Ecto neural progenitor cell (in vitro differentiated cells): ENCODE data around the gene ARNT2.

ENCODE experiments used
- DNase-seq: peaks from one replicate; pipeline ENCODE4 v3.0.0-alpha.2; 2018; ENCODE audit warnings: low spot score

ARNT2 gene

DNA sequence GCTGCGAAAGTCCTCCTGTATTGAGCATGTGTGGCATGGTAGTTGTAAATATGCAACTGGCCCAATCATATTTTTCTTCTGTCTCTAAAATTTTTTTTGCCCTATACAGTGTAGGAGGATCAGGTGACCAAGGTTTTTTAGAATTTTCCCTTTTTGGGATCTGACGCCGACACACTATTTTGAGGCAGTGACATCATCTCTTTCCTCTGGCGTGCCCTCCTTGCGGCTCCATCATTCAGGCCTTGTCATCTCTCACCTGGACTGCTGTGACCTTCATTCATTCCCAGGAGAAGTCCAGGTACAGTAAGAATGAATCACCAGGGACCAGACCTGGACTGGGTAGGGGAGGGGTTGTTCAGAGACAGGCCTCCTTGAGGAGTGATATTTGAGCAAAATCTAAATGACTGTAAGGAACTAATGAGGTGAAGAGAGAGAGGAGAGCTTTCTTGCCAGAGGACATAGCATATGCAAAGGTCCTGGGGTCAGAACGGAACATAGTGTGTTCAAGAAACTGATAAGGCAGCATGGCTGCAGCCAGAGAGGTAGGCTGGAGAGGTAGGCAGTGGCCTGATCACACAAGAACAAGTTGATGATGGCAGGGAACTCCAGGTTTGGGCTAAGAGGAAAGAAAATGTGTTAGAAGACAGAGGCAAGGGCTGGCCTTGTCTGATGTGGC is 38.7 kb downstream of the ARNT2 start:
- DNase-seq, result no peak

DNA sequence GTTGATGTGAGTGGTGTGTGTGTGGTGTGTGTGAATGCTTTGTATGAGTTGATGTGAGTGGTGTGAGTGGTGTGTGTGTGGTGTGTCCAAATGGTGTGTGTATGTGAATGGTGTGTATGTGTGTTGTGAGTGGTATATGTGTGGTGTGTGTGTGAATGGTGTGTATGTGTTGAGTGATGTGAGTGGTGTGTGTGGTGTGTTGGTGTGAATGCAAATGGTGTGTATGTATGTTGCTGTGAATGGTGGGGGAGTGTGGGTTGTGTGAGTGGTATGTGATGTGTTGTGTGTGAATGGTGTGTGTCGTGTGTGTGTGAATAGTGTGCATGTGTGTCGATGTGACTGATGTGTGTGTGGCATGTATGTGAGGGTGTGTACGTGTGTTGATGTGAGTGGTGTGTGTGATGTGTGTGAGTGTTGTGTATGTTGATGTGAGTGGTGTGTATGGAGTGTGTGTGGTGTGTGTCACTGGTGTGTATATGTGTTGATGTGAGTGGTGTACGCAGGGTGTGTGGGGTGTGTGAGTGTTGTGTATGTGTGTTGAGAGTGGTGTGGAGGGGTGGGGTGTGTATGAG is 40.6 kb downstream of the ARNT2 start:
- no peak for DNase-seq

DNA sequence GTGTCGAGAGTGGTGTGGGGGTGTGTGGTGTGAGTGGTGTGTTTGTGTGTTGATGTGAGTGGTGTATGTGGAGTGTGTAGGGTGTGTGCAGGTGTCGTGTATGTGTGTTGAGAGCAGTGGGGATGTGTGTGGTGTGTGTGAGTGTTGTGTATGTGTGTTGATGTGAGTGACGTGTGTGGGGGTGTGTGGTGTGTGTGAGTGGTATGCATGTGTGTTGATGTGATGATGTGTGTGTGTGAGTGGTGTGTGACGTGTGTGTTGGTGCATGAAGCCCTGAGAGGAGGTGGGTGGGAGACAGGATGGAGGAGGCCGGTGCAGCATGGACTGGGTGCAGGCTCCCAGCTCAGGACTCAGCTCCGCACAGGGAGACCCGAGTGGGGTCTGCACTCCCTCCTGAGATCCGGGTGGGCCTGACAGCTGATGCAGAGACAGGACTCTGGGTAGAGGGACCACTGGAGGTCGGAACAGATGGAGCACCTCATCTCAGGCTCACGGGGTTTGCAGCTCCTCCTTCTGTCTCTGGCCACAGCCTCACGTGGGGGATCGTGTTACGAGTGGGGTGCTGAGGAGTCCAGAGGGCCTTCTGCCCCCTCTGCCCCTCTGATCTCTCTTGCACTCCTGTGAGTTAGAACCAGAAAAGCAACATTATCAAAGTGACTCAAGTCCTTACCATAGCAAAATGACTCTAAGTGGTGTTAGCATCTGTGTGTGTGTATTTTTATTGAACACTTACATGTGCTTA is 41.3 kb downstream of the ARNT2 start:
- DNase-seq, result no peak

DNA sequence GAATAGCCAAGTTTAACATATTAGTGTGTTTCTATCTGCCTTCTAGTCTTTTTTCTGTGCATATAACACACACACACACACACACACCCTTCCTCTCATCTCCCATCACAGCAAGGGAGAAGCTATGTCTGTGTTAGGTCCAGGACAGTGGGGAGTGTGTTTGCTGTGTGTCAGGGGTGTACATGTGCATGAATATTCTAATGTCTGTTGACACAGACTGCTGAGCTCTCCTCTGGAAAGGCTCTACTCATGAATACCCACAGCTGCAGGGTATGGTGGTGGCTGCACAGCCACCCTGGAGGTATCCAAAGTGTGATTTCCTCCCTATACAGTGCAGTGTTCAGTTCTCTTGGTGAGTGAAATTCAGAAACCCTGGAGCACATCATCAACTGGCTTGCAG is 42.9 kb downstream of the ARNT2 start:
- no peak for DNase-seq

DNA sequence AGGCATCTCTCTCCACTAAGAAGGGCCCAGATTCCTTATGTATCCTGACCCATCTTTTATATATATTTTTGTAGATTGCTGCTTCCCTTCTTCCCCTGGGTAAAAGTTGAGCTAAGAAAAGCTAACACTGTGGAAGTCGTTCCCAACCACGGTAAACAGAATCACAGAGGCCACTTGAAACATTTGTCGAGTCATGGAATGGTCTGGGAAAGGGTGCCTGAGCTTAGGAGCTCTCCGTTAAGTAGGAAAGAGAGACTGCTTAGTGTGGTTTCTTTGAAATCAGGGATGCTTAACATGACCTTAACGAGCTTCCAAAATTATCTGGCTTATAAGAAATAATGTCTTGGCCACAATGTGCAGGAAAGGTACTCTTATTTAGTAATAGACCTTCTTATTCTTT is 45.6 kb downstream of the ARNT2 start:
- no peak for DNase-seq

DNA sequence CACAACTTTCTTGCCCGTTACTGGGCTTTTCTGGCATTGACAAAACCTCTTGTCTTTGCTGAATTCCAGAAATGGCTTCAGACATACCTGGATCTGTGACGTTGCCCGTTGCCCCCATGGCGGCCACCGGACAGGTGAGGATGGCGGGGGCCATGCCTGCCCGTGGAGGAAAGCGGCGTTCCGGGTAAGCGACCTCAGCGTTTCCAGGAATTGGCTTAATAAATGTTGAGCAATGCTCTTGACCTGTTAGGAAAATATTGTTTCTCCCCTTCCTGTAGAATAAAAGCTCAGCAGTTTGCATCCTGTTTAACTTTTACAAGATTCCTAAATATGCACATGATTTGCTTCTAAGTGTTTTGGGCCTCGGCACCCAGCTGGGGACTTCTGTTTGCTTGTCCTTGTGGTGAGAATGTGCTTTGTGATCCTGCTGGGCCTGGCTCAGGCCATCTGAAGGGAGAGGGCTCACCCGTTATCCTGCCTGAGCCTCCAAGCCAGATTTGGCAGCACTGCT is 46.7 kb downstream of the ARNT2 start:
- DNase-seq, result no peak

DNA sequence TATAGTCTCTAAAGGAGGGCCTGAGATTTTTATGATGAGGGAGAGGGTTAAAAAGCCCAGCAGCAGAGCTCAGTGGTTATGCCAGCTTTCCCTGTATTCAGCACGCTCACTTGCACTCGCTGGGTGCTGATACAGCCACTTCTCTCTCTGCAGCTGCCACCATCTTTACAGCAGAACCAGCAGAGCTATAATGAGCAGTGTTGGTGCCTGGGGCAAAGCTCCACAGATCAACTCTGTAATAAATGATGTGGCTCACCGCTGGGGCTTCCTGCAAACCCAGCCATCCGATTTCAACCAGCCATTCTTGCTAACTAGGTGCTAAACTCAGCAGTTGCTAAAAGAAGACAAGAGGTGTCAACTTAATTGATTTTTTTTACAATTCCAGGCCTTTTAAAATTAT is 48.0 kb downstream of the ARNT2 start:
- no peak for DNase-seq

DNA sequence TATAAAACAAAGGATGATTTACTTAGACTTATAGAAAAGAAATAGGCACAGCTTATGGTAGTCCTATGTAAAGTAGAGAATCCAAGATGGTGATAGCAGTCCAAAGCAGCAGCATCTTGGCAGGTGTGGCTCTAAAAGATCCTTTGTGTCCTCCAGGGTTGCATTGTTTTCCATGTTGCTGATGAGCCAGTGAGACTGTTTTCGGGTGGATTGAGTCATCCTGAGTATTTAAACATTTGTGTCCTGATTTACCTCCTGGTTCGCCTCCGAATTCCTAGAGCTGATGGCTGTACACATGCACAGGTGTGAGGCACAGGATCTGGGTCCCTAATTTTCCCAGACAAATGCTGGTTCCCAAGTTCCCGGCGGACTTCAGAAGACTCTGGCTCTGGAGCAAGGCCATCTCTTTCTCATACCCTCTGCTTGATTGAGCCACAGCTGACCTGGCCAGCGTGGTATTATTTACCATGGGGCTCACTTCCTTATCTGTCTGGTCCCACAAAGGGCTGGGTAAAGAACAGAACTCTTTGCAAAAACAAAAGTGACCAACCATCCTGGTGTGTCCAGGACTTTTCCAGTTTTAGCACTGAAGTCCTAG is 51.0 kb downstream of the ARNT2 start:
- DNase-seq, result no peak

DNA sequence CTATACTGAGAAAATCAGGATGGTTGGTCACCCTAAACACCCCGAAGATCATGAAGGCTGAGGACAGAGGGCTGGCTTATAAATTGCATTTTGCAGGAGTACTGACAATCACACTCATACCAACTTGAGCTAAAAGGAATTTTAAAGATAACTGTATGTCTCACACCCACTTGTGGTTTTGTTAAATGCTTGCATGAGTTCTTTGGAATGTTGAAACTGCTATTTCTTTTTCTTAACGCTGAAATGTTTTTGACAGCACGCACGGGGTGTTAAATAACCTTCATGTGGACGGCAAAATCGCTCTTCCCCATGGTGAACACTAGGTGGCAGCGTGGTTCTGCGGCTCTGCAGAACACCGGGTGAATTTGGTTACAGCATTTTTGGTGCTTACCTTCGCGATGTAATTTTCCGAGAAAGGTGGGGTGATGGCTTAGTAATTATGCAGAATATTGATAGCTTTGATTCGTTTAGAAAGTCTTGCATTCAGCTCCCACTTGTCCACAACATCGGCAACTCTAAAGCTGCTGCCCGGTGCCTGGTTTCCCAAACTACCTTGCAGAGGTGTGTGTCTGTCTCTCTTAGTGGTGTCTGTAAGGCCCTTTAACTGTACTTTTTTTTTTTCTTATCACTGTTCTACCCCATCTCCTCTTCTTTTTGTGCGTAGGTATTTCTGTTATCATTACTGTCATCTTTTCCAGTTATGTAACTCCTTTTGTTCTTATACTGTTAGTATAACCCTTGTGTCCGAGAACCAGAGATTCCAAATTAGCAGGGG is 51.7 kb downstream of the ARNT2 start:
- DNase-seq, result peak; percentile 60

DNA sequence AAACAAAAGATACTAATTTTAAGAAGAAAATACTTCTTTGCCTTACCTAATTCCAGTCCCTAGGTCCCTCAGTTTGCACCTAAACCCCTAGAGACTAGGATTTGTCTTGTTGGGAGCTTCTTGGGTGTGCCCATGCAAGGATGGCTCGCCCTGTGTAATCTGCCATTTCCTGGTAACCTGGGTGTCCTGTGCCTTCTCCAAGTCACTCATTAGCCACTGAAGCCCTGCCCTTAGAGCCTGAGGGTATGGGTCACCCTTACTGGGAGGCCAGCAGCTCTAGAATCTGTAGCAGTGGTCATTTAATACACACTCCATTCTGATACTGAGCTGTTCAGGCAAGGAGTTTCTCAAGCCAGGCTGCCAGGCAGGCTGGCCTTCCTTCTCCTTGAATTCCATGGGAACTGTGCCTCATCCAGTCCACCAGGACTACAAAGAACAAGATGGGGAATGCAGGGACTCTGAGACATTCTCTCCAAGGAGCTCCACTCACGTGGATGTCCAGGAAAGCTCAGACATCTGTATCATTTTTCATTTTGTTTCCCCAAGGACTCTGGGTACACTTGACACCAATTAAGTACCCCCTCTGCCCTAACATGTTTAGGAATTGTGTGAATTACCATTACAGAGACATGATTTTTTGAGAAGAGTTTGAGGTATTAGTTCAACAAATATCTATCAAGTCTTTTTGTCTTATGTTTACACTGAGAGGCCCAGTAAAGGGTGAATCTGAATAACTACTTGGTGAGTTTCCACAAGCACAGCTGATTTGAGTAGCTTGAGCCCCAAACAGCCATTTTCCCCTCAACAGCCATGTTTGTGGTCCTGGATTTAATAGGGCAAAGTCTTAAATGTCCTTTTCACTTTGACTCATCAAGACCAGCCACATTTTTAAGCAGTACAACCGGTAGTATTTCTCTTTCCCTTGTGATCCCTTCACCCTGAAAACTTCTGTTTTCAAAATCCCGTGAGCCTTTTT is 52.6 kb downstream of the ARNT2 start:
- DNase-seq, result no peak

DNA sequence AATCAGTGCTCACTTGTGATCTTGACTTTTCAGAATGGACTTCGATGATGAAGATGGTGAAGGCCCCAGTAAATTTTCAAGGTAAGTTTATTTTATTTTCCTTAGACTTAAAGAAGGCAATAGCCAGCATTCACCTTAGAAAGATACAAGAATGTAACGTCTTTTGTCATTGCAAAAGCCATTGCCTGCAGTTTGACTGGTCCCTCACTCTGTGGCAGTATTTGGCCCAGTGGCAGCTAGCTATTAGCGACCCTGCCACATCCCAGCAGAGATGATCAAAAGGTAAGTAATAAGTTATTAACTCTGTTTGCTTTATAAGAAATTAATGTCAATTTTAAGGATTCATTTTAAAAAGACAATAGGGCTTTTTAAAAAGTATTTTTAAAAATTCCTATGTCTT is 53.7 kb downstream of the ARNT2 start:
- DNase-seq, result no peak

DNA sequence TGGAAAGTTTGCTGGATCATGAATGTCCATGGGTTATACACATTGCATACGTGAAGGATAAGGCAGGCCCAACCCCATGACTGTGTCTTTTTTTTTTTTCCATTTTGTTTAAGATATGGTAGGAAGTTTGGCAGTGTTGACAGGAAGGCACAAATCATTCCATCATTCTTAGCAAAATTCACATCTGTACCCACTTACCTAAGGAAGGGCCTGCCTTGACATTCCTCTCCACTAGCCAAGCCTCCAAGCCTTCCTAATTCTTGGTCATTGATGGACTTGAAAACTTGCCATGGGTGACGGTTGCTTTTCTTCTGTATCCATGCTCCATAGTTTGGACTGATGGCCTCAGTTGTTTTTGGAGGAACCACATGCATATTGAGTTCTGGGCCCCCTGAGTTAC is 54.4 kb downstream of the ARNT2 start:
- DNase-seq, result no peak

DNA sequence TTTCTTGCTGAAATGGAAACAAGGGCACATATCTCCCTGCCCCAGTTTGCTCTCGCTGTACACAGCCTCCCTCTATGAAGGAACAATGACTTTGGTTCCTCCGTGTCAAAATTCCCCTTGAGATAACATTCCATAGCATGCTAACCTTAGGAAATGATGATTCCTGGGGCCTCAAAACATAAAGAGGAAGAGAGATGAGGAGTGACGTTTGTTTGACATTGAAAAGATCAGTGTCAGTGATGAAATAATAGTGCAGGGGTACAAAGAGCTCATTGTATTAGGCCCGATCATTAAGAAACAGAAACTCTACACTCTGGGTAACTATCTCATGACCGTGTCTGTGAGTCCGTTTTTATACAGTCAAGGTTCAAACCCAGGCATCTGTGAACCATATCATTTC is 55.2 kb downstream of the ARNT2 start:
- no peak for DNase-seq

DNA sequence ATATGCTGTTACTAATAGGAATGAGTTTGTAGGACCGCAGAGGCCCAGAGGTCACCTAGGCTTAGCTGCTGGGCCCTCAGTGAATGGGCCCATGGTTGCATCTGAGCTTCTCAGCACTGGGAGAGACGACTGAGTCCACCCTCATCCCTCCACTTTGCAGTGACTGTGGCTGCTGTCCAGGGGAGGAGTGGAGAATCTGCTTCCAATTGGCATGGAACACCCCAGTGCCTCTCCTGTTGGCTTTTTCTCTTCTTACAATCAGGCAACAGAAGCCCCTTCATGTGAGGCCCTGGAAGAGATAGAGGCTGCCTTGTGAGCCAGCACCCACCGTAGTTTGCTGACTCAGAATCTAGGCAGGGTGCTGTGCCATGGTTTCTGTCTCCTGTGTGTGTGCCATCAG is 55.6 kb downstream of the ARNT2 start:
- no peak for DNase-seq

DNA sequence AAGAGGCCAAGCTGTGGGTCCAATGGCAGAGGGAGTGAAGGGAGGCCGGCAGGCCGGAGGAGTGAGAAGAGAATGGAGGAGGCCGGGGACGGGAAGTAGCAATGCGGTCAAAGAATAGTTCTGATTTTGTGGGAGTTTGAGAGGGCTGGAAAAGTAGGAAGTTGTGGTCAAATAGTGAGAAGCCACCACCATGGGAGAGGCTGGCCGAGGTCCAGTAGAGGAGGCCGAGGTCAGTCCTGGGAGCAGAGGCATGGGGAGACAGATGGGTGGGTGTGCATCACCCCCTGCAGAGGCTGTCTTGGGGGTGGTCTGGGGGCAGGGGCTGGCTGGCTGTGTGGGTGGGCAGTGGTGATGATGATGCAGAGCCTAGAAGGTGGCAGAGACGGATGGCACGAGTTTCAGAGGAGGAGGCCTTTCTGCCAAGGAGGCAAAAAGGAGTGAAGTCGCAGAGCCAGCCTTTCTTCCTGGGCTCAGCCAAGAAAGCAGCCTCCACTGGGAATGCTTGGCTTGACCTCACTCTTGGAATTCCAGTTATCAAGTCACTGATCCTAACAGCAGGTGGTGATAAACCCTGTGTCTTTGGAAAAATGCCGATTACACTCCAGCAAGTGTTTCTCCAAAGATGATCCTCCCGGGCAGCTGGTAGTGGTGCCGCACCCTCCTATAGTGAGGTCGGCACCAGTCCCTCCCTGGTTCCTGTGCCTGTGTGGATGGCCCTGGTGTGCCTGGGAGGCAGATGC is 57.3 kb downstream of the ARNT2 start:
- no peak for DNase-seq

DNA sequence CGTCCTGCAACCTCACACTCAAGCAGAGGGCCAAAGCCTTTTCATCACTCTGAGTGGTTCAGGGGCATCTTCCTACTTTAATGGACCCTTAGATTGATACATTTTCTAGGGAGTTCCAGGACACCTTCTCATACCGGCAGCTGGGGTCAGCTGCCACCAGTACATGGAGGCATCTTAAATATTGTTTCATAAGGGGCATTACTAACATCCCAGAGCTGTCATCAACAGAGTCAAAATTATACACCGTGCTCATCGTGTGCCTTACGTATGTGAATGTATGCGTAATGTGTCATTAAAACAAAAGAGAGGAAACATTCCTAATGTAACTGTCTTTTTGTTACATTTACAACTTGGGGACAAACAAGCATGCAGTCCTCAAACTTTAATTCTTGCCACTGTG is 57.9 kb downstream of the ARNT2 start:
- DNase-seq, result no peak

DNA sequence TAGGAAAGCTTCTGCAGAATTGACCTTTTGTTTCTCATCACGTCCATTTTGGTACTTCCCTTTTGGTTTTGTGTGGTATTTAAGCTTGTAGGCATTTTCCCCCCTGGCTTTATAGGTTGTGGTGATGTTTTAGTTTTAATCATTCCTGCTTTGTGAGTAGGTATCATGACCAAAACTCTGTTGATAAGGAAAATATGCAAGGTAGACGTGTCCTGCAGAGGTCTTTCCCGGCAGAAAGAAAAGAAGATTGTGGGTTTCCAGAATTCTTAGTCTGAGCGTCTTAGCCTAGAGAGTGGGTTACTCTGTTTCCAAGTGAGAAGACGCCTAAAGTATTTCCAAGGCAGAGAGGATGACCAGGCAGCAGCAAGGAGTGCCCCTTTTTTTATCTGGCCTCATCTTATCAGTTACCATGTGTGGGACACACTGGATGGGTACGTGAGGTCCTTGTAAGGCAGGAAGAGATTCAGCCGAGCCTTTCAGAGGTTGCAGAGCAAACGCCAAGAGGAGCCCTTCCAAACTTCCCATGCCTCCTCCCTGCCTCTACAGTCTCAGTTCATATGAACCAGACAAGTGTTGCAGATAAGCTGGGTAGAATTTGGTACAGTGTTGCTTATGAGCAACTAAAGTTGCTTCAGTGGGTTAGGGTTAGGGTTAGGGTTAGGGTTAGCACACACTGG is 58.8 kb downstream of the ARNT2 start:
- no peak for DNase-seq

DNA sequence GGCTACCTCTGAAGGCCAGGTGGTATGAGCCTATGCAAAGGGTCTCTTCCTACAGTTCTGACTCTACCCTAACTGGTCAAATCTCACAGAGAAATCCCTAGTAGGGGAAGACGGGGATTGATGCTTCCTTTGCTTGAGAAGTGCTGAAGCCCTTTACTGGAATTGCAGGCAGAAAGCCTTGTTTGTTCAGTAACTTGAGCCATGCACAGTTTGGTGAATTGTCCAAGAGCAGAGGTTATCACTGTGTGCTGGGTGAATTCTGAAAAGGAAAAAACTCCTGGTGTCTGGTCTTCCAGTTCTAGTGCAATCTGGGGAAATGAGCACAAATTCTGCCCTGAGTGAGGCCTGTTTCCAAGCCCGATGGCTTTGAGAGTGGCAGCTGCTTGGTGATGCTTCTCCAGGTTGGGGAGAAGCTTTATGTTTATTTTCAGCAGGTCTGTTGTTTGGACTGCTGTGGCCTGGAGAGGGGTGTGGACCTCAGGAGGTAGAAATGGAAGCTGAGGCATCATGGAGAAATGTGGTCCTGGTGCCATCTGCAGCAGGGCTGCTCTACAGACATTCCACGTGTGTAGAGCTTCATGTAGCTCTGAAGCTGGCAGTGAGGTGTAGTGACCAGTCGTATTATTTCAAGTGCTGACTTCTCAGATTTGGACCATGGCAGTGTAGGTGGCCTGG is 60.9 kb downstream of the ARNT2 start:
- DNase-seq, result no peak

DNA sequence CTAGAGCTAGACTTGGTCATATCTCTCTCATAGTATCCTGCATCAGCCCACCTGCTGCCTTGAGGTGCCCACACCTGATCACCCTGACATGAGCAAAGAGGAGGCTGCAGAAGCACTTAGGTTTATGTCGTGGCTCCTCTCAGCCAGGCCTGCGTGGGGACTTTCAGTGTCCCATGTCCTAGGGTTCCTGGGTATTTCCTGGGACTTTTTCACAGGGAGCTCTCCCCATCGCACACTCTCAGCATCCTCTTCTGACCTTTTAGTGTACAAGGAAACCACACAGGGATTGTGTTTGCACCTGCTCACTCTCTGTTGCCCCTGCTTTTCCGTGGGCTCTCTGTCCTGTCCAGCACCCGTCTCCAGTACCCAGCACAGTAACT is 61.4 kb downstream of the ARNT2 start:
- DNase-seq, result no peak
